Body of pancreas (tissue), 4 donors: ENCODE data around the gene UBE2U. TPM values are rescaled to one million over a fixed set of nuclear protein-coding genes. Genes with fewer than 3 reads are reported as not detected.

Source experiments
- ATAC-seq: fragments of 150-250 bp; one replicate; pipeline ENCODE4 v1.9.1; 2016
- DNase-seq, 4 donors: peaks; one replicate each; pipeline ENCODE4 v3.0.0-alpha.2; 2019
- H3K27ac ChIP-seq, 4 donors: fragments of 200-600 bp; sonication (generic); 1 replicate in 3 of 4; 2 replicates in 1 of 4; pipeline versions ENCODE4 v1.5.1 to v1.6.1; 2016 to 2019; ENCODE audit warnings: mild to moderate bottlenecking in 1 of 4, mixed read lengths in 1 of 4, moderate library complexity in 1 of 4
- H3K27me3 ChIP-seq, 2 donors: fragments of 200-600 bp; sonication (generic); one replicate each; pipeline ENCODE4 v1.6.0; 2016; ENCODE audit warnings: mild to moderate bottlenecking in 1 of 2
- H3K36me3 ChIP-seq, 2 donors: fragments of 200-600 bp; sonication (generic); replicated peaks in 1 of 2; 2 replicates each; pipeline ENCODE4 v1.5.1; 2016; ENCODE audit warnings: low read depth in 2 of 2; ENCODE audit not compliant: insufficient read depth in 1 of 2
- H3K4me1 ChIP-seq: fragments of 200-600 bp; sonication (generic); one replicate; pipeline ENCODE4 v1.6.0; 2016
- H3K4me3 ChIP-seq, 2 donors: fragments of 200-600 bp; sonication (generic); 1 replicate in 1 of 2; 2 replicates in 1 of 2; pipeline ENCODE4 v1.5.1; 2016 to 2019
- H3K9me3 ChIP-seq, 3 donors: fragments of 200-600 bp; sonication (generic); 1 replicate in 2 of 3; 2 replicates in 1 of 3; pipeline ENCODE4 v1.5.1; 2016
- CTCF ChIP-seq, 7 experiments: fragments of 450-650 bp in 4 of 7; fragments of 200-600 bp in 3 of 7; sonication (generic) in 3 of 7; IDR thresholded peaks; one replicate each; pipeline ENCODE4 v1.5.1; 2016 to 2019; ENCODE audit warnings: antibody characterized with exemption in 7 of 7
- POLR2A ChIP-seq, 3 donors: fragments of 450-650 bp; IDR thresholded peaks; one replicate each; pipeline ENCODE4 v1.6.1; 2016; ENCODE audit warnings: antibody characterized with exemption in 3 of 3, mild to moderate bottlenecking in 2 of 3
- WGBS, 2 donors: methylation state at CpG; one replicate each; pipeline ENCODE4 v1.1.5; 2017; 5-methylcytosine and 5-hydroxymethylcytosine counted together
- intact Hi-C: fragments of 100-400 bp; cut with DNase I; formaldehyde crosslinking; loops from one replicate; pipeline ENCODE4 v1.15.1; 2023
- total RNA-seq, 2 donors: library from RNA; depleted of rRNA; stranded (reverse); fragments of >200 nt; gene quantifications; one replicate each; pipeline ENCODE4 v1.1.0, GENCODE V29; 2016

The UBE2U gene
- total RNA-seq, 2 donors from 2014 or later, result not detected

- Histone ChIP-seq H3K36me3 (no peaks in the 10 kb centered on the region), H3K4me1 (peaks cover under 1% of the 10 kb centered on the region), H3K4me3 (no peak overlapping the region), H3K27me3 (no peaks in the 10 kb centered on the region), H3K9me3 (no peaks in the 10 kb centered on the region), H3K27ac (no peak overlapping the region)
- DNase-seq, result no peak
- intact Hi-C loops, result no loop called here
- ATAC-seq, result no peak
- 88 to 95% methylated on average over 4 of the region's 4 CpGs for WGBS, 2 donors
- TF ChIP-seq CTCF (IDR thresholded peaks at IDR 0.05), result no peak
- no peak for TF ChIP-seq POLR2A (IDR thresholded peaks at IDR 0.05)
Observed at GRCh38 chr1:64179588-64179987, 23.8 kb upstream of the UBE2U start.

- Histone ChIP-seq H3K4me3 (no peak overlapping the region), H3K4me1 (peaks cover 16% of the 10 kb centered on the region), H3K36me3 (no peaks in the 10 kb centered on the region), H3K9me3 (no peaks in the 10 kb centered on the region), H3K27ac (no peak overlapping the region), H3K27me3 (no peaks in the 10 kb centered on the region)
- ATAC-seq, result no peak
- TF ChIP-seq CTCF (IDR thresholded peaks at IDR 0.05), result no peak
- no peak for TF ChIP-seq POLR2A (IDR thresholded peaks at IDR 0.05)
- intact Hi-C loops, result no loop called here
- DNase-seq, result no peak
- WGBS, 2 donors, result 92 to 96% methylated on average over 2 of the region's 2 CpGs
Observed at GRCh38 chr1:64182207-64182606, 21.2 kb upstream of the UBE2U start.

- Histone ChIP-seq H3K4me3 (no peak overlapping the region), H3K4me1 (peaks cover 20% of the 10 kb centered on the region), H3K27me3 (no peaks in the 10 kb centered on the region), H3K36me3 (no peaks in the 10 kb centered on the region), H3K27ac (no peak overlapping the region), H3K9me3 (no peaks in the 10 kb centered on the region)
- TF ChIP-seq POLR2A (IDR thresholded peaks at IDR 0.05) (no peak), CTCF (IDR thresholded peaks at IDR 0.05) (no peak)
- ATAC-seq, result no peak
- intact Hi-C loops, result no loop called here
- WGBS, 2 donors, result 72 to 83% methylated on average over 5 of the region's 5 CpGs
- no peak for DNase-seq
Observed at GRCh38 chr1:64183395-64184002, 19.9 kb upstream of the UBE2U start.

GRCh38 chr1:64184003-64184440, 19.4 kb upstream of the UBE2U start:
- peaks cover 20% of the 10 kb centered on the region for H3K4me1 ChIP-seq
- no peak overlapping the region for H3K27ac ChIP-seq
- H3K36me3 ChIP-seq, result no peaks in the 10 kb centered on the region
- H3K9me3 ChIP-seq, result no peaks in the 10 kb centered on the region
- intact Hi-C loops, result no loop called here
- TF ChIP-seq POLR2A (IDR thresholded peaks at IDR 0.05), result no peak
- TF ChIP-seq CTCF (IDR thresholded peaks at IDR 0.05), result no peak
- DNase-seq (no peak), ATAC-seq (no peak)
- H3K27me3 ChIP-seq, result no peaks in the 10 kb centered on the region
- WGBS, 2 donors, result 81 to 86% methylated on average over 5 of the region's 5 CpGs
- H3K4me3 ChIP-seq, result no peak overlapping the region
